ENCODE measurements around the gene NTSR2. TPM values are rescaled to one million over a fixed set of nuclear protein-coding genes. Genes with fewer than 3 reads are reported as not detected.

Gene NTSR2
- total RNA-seq, 1 donor from 2014 or later, result not detected

DNA sequence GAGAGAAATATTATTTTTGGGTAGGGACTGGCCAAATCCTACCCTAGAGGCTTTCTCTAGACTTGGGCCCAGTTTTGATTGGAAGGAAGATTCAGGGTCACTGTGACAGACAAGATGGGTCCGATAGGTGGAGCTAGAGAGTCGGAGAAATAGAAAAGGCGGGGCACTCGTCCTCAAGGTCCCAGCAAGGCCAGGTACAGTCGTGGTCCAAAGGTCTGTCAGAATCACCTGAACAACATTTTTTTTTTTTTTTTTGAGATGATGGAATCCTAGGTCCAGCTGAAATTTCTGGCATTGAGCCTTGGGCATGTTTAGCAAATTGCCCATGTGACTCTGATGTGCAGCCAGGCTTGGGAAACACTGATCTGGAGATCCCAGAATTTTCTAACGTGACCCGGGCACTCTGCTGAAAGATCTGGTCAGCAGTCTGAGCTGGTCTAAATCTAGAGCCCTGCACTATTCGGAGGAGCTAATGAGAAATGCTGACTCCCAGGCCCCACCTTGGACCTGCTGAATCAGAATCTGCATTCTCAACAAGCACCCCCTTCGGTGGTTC, 23.0 kb upstream of the NTSR2 start:
- Histone ChIP-seq H3K4me3 (ENCODE audit: low read depth, low read length) (no peak overlapping the region), H3K27me3 (ENCODE audit: control insufficient read depth, insufficient read depth, low read length) (no peaks in the 10 kb centered on the region), H3K36me3 (ENCODE audit: control insufficient read depth, insufficient read depth, low read length) (no peaks in the 10 kb centered on the region)
- DNase-seq (ENCODE audit: low read depth) (peak; percentile 60), FAIRE-seq (no peak)
- TF ChIP-seq, protein P1, sequence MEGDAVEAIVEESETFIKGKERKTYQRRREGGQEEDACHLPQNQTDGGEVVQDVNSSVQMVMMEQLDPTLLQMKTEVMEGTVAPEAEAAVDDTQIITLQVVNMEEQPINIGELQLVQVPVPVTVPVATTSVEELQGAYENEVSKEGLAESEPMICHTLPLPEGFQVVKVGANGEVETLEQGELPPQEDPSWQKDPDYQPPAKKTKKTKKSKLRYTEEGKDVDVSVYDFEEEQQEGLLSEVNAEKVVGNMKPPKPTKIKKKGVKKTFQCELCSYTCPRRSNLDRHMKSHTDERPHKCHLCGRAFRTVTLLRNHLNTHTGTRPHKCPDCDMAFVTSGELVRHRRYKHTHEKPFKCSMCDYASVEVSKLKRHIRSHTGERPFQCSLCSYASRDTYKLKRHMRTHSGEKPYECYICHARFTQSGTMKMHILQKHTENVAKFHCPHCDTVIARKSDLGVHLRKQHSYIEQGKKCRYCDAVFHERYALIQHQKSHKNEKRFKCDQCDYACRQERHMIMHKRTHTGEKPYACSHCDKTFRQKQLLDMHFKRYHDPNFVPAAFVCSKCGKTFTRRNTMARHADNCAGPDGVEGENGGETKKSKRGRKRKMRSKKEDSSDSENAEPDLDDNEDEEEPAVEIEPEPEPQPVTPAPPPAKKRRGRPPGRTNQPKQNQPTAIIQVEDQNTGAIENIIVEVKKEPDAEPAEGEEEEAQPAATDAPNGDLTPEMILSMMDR (IDR thresholded peaks at IDR 0.05; ENCODE audit: insufficient read depth, low read length, severe bottlenecking), result peak; percentile 84

DNA sequence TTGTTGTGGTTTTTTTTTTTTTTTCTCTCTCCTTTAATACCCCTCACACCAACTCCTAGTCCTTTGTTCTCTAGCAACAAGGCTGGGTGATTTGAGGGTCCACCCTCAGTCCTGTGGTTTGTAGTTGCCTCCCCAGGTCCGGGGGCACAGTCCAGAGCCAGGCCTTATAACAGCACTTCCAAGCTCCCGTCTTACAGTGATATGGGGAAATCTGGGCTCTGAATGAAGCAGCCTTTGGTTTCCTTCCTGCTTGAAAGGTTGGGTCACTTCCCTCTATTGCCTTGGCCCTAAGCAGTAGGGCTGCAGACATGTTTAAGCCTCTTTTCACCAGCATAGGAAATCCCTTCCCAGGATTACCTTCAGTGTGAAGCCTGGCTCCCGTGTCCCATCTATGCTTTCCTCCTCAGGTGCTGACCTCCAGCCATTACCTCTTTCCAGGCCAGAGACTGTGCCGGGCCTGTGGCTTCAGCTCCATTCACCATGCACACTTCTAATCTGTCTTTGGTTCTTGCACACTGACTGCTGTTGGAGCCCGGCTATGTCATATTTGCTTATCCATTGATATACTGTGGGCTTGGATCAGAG, 21.2 kb upstream of the NTSR2 start:
- no peak for FAIRE-seq

DNA sequence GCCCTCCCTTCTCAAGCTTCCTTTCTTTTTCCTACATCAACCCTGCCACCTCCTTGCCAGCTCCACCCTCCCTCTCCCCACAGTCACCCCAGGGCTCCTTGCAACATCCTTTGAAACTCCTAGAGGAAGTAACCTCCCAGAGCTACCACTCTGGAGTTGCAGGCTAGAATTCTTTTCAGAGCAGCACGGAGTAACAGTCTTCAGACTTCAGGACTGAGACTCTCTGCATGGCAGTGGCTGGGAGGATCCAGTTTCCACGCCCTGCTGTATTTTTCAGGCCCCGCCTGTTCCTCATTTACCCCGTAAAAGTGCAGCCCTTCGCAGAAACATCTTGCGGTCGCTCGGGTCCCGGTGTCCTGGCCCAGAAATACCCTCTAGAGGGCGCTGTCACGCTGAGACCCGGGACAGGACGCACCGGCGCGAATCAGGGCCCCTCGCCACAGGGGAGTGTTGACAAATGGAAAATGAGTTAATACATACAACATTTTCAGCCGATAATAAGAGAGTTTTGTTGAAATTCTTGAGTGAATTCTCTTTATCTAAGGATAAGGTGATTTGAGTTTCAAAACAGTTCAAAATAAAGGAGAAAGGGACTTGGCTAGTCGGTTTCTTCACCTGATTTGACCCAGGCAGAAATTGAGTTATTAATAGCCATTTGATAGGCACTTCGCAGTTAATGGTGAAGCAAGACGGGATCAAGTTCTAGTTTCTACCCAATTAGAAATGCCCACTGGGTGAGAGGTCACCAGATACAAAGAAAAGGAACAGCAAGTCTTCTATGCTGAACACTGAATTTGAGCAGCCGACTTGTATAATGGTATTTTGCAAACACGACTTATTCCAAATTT, 18.5 kb upstream of the NTSR2 start:
- Histone ChIP-seq H3K27me3 (ENCODE audit: control insufficient read depth, insufficient read depth, low read length) (peaks cover 4% of the 10 kb centered on the region), H3K36me3 (ENCODE audit: control insufficient read depth, insufficient read depth, low read length) (no peaks in the 10 kb centered on the region), H3K4me3 (ENCODE audit: low read depth, low read length) (peak overlapping the region; percentile 14)
- FAIRE-seq (no peak), DNase-seq (ENCODE audit: low read depth) (peak; percentile 53)
- TF ChIP-seq, protein P1 (IDR thresholded peaks at IDR 0.05; ENCODE audit: insufficient read depth, low read length, severe bottlenecking), result peak; percentile 82

More for the DNA sequence above, 21.2 kb upstream of the NTSR2 start:
- no peak for DNase-seq (ENCODE audit: low read depth)
- H3K27me3 ChIP-seq (ENCODE audit: control insufficient read depth, insufficient read depth, low read length), result no peaks in the 10 kb centered on the region
- TF ChIP-seq, protein P1 (IDR thresholded peaks at IDR 0.05; ENCODE audit: insufficient read depth, low read length, severe bottlenecking), result no peak
- H3K4me3 ChIP-seq (ENCODE audit: low read depth, low read length), result no peak overlapping the region
- H3K36me3 ChIP-seq (ENCODE audit: control insufficient read depth, insufficient read depth, low read length), result no peaks in the 10 kb centered on the region

DNA sequence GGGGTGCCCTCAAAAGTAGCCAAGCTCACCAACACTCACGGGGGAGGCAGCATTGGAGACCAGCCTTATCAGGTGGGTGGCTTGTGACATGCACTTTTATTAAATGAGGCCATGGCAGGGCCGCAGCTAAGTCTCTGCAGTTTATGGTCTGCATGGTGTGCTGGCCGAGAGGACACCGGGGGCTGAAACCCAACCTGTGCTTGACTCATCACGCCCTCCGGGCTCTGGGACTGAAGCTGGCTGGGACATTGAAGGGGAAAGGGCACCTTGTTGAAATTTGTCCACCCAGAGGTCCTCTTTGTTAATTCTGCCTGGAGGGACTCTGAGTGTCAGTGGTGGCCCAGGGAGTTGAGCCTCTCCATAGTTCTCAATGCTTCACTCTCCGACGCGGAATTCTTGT, 17.7 kb upstream of the NTSR2 start:
- TF ChIP-seq, protein P1 (IDR thresholded peaks at IDR 0.05; ENCODE audit: insufficient read depth, low read length, severe bottlenecking), result no peak
- Histone ChIP-seq H3K36me3 (ENCODE audit: control insufficient read depth, insufficient read depth, low read length) (no peaks in the 10 kb centered on the region), H3K4me3 (ENCODE audit: low read depth, low read length) (no peak overlapping the region), H3K27me3 (ENCODE audit: control insufficient read depth, insufficient read depth, low read length) (peaks cover 6% of the 10 kb centered on the region)
- DNase-seq (ENCODE audit: low read depth) (no peak), FAIRE-seq (no peak)

DNA sequence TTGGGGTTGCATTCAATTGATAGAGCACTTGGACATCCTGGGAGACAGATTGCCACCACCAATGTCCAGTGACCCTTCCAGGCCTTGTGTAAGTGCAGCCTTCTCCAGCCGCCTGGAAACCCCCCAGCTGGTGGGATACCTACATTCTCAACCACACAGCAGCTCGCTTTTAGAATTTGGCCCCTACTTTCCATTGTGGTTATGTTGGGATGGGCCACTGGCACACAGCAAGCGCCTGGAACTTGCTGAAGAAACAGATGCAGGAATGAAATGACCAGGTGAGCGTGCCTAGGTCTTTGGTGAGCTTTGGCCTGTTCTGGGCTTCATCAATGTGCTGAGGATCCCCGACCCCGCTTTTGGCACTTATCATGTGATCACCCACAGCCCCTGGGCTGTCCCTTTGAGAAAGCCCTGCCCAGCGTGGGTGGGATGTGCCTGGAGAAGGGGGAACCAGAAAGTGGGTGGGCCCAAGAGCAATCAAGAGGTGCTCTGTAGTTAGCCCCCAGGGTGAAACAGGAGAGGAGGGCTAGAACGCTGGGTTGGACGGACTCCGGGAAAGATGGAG, 16.0 kb upstream of the NTSR2 start:
- no peak overlapping the region for H3K4me3 ChIP-seq (ENCODE audit: low read depth, low read length)
- peaks cover 8% of the 10 kb centered on the region for H3K27me3 ChIP-seq (ENCODE audit: control insufficient read depth, insufficient read depth, low read length)
- DNase-seq (ENCODE audit: low read depth) (no peak), FAIRE-seq (no peak)
- TF ChIP-seq, protein P1 (IDR thresholded peaks at IDR 0.05; ENCODE audit: insufficient read depth, low read length, severe bottlenecking), result no peak
- no peaks in the 10 kb centered on the region for H3K36me3 ChIP-seq (ENCODE audit: control insufficient read depth, insufficient read depth, low read length)
